Astrocyte of the cerebellum (primary cell): ENCODE measurements around the gene CAMK2B.

Experiments used
- DNase-seq: peaks from one replicate; pipeline ENCODE4 v3.0.0-alpha.2; 2011; ENCODE audit warnings: low read depth
- H3K4me3 ChIP-seq: 2 replicates; pipeline ENCODE4 v1.5.1; 2011; ENCODE audit warnings: mild to moderate bottlenecking, low read depth, low read length, moderate library complexity
- in situ Hi-C: cut with HindIII; loops from 2 replicates; pipeline ENCODE4 v1.10.0; 2017; ENCODE audit warnings: low sequenced_read_pairs
- TF ChIP-seq, protein P1 (sequence below): IDR thresholded peaks from 2 replicates; pipeline ENCODE4 v1.5.1; 2012; ENCODE audit warnings: low read length, low read depth, moderate library complexity, mild to moderate bottlenecking; ENCODE audit errors: missing control alignments

CAMK2B gene

DNA sequence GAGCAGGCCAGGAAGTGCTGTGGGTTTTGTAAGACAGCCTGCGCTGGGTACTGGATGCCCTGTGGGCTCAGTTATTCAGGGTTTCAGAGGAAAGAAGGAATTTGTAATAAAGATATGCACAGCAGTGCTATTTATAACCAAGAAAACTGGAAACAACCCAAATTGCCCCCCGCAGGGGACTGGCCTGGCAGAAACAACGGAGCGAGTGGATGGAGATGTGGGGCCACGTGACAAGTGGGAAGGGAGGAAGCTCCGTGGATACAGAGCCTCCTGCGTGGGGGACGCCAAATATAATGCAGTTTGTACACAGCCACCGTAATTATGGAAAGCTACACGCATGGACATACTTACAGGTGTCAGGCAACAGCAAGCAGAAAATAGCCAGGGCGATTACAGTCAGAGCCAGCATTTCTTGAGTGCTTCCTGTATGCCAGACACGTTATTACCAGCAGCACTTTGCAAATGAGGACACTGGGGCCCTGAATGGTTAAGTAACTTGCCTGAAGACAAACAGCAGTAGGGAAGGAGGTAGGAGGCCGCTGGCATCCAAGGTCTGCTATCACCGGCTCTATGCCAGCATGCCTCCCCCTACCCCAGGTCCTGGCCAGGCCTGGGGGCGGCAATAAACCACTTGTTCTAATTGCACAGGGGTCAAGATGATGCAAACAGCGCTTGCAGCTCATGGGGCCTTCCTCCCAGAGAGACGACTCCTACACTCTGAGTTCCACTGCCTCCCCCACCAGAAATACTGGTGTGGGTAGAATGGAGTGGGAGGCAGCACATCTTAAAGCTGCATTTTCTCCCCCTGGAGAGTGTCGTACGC, 8.7 kb upstream of the CAMK2B start:
- peak; percentile 26 for DNase-seq
- no peak overlapping the region for H3K4me3 ChIP-seq
- in situ Hi-C loops = no loop called here
- TF ChIP-seq, protein P1, sequence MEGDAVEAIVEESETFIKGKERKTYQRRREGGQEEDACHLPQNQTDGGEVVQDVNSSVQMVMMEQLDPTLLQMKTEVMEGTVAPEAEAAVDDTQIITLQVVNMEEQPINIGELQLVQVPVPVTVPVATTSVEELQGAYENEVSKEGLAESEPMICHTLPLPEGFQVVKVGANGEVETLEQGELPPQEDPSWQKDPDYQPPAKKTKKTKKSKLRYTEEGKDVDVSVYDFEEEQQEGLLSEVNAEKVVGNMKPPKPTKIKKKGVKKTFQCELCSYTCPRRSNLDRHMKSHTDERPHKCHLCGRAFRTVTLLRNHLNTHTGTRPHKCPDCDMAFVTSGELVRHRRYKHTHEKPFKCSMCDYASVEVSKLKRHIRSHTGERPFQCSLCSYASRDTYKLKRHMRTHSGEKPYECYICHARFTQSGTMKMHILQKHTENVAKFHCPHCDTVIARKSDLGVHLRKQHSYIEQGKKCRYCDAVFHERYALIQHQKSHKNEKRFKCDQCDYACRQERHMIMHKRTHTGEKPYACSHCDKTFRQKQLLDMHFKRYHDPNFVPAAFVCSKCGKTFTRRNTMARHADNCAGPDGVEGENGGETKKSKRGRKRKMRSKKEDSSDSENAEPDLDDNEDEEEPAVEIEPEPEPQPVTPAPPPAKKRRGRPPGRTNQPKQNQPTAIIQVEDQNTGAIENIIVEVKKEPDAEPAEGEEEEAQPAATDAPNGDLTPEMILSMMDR = no peak

DNA sequence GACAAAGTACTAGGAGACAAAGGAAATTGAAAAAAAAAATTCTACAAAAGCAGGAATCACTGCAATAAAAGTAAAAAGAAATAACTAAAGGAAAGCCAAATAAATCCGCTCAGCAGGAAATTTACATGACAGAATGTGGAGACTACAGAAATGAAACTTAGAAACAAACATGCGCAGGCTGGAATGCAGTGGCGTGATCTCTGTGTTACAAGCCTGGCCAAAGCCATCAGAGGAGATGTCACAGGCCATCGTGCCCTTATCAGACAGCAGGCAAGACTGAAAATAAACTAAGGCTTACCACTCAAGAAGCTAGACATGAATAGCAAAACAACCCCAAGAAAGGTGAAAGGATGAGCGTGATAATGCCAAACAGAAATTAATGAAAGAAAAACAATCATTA, 6.3 kb upstream of the CAMK2B start:
- in situ Hi-C loops = no loop called here
- DNase-seq = no peak
- TF ChIP-seq, protein P1 = no peak
- H3K4me3 ChIP-seq = no peak overlapping the region

DNA sequence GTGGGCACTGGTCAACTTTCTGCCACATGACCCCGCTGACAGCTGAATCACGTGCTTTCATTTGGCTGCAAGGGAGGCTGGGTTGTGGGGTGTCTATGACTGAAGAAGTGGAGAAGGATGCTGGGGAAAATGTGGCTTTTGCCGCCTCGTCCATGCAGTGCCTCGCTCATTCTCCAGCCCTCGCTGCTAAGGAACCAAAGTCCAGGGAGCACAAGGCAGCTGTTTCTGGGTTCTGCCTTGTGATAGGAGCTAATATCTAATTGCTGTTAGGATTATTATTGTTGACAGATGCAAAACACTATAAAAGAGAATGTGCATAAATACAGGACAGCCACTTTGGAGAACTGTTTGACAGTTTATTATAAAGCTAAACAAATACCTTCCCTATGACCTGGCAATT, 4.9 kb upstream of the CAMK2B start:
- TF ChIP-seq, protein P1 = no peak
- in situ Hi-C loops = no loop called here
- no peak overlapping the region for H3K4me3 ChIP-seq
- DNase-seq = no peak

DNA sequence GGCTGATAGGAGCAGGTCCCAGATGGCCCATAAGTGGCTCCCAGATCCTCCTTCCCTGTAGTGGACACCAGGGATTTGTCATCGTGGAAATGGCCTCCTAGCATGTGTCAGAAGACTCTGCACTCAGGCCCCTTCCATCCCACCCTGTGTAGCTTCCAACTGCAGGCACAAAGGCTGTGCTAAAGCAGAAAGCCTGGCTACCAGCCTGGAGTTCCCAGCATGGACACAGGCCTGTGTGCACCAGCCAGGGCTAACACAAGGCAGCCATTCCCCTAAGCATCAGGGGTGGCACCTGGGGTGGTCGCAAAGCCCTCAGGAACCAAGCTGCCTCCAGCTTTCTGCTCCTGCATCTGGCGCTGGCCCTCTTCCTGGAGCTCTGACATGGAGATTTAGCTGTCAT, 4.5 kb upstream of the CAMK2B start:
- TF ChIP-seq, protein P1 = no peak
- in situ Hi-C loops = no loop called here
- DNase-seq = no peak
- H3K4me3 ChIP-seq = no peak overlapping the region

DNA sequence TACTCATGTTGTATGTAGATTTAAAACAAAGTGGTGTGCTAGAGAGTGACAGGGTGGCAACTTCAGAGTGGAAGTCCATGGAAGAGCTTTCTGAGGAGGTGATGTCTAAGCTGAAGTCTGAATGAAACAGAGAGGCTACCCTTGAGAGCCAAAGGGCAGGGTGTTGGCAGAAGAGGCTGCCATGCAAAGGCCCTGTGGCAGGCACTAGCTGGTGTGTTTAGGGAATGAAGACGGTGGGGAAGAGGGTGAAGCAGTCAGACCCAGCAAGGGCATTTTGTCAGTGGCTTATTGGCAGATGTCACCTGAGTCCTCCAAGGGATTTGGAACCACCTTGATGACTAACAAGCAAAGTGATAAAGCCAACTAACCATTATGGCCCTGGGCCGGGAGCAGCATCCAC, 3.7 kb upstream of the CAMK2B start:
- H3K4me3 ChIP-seq = no peak overlapping the region
- no peak for DNase-seq
- in situ Hi-C loops = no loop called here
- TF ChIP-seq, protein P1 = no peak

DNA sequence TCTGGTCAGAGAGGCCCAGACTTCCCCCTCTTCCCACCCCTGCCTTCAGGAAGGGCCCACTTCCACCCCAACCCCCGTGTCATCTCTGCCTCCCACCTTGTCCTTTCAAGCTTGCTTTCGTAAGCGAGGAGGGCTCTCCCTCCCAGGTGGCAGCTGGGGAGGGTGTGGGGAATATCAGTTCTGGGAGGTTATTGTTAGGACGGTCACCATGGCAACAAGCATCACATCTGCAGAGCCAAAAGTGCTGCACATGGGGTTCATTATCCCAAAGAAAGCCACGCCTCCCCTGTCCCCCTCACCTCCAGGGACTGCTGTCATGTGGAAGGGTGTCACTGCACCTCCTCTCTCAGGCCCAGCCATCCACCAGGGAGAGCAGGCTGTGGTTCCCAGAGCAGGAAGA, 2.6 kb upstream of the CAMK2B start:
- TF ChIP-seq, protein P1 = no peak
- no peak overlapping the region for H3K4me3 ChIP-seq
- no peak for DNase-seq
- in situ Hi-C loops = no loop called here
